ENCODE results near the gene RAN.

GRCh38 chr12:130832561-130833209, 39.2 kb upstream of the RAN start:
- TF ChIP-seq, protein P1, sequence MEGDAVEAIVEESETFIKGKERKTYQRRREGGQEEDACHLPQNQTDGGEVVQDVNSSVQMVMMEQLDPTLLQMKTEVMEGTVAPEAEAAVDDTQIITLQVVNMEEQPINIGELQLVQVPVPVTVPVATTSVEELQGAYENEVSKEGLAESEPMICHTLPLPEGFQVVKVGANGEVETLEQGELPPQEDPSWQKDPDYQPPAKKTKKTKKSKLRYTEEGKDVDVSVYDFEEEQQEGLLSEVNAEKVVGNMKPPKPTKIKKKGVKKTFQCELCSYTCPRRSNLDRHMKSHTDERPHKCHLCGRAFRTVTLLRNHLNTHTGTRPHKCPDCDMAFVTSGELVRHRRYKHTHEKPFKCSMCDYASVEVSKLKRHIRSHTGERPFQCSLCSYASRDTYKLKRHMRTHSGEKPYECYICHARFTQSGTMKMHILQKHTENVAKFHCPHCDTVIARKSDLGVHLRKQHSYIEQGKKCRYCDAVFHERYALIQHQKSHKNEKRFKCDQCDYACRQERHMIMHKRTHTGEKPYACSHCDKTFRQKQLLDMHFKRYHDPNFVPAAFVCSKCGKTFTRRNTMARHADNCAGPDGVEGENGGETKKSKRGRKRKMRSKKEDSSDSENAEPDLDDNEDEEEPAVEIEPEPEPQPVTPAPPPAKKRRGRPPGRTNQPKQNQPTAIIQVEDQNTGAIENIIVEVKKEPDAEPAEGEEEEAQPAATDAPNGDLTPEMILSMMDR (IDR thresholded peaks at IDR 0.05), result no peak
- TF ChIP-seq POLR2A (IDR thresholded peaks at IDR 0.05) (no peak), EP300 (IDR thresholded peaks at IDR 0.05) (no peak)
